Inflammatory macrophage treated with lipopolysaccharide for 4 hours (primary cell): ENCODE results near the gene NKX1-1.

Experiments
- DNase-seq: peaks from one replicate; pipeline ENCODE4 v3.0.0-alpha.2; 2020

Gene NKX1-1

DNA sequence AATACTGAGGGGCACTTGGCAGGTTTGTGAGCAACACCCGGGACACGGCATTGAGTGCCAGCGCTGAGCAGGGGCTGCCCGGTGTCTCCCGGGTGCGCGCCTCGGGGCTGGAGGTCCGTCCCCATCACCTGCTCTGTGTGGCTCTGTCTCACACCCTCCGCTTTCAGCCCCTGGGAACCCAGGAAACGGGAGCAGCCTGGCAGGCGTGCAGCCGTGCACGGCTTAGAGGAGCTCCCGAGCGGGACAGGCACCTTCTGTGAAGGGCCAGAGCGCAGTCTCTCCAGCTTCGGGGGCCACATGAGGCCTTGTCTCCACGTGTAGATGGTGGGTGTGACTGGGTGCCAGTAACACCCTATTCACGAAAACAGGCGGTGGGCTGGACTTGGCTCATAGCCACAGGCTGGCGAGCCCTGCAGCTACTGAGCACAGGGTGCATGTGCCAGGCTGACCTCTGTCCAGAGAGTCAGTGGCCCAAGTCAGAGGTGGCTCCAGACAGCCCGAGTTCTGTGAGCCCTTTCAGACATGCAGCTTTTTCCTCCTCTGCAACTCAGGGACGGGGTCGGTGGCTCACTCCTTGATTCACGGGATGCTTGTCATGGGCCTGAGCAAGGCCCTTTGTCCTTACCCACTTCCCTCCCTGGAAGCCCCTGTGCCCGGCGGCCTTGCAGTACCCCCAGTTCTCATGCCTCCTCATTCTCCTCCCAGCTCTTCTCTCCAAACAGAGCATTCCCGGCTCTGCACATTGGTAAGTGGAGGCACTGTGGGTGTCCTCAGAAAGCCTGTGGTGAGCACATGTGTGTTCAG is 35.7 kb downstream of the NKX1-1 start:
- DNase-seq = no peak

DNA sequence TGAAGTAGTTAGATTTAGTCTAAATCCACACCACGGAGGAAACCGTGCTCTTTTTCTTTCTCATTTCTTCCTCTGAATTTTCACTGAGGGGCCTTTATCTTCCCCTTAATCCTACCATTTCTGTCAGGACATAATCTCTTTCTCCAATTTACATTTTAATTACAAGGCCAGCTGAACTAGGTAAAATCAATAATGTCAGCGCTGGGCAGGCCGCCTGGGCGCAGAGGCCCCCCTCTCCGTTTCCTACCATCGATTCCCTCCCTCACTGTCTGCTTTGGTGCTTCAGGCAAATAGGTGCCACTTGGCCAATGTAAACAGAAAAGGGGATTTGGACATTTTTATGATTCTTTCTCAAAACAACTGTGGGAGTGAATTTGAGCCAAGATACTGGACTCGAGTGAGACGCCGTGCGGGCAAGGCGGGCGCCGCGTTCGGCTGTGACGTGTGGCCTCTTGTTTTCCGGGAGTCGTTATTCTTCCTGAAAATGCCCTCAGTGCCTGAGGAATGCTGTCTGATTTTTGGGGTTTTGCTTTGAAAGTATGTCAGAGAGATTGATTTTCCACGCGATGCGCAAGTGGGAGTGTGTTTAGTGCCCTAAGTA is 36.7 kb downstream of the NKX1-1 start:
- no peak for DNase-seq

DNA sequence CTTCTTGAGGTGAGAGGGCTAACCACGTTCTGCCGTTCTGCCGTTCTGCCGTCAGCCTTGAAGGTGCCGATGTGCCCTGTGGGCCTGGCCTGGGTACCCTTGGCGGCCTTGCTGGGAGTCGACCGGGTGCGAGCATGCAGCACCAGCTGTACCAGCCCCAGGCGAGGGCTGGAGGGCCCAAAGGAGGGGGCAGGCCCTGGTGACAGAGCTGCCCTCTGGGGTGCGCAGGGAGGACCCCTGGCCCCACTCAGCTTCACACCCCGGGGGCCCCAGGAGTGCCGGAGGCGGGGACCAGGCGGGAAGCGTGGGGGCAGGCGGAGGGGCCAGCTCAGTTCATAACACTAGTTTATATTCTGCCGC is 37.2 kb downstream of the NKX1-1 start:
- DNase-seq = no peak

DNA sequence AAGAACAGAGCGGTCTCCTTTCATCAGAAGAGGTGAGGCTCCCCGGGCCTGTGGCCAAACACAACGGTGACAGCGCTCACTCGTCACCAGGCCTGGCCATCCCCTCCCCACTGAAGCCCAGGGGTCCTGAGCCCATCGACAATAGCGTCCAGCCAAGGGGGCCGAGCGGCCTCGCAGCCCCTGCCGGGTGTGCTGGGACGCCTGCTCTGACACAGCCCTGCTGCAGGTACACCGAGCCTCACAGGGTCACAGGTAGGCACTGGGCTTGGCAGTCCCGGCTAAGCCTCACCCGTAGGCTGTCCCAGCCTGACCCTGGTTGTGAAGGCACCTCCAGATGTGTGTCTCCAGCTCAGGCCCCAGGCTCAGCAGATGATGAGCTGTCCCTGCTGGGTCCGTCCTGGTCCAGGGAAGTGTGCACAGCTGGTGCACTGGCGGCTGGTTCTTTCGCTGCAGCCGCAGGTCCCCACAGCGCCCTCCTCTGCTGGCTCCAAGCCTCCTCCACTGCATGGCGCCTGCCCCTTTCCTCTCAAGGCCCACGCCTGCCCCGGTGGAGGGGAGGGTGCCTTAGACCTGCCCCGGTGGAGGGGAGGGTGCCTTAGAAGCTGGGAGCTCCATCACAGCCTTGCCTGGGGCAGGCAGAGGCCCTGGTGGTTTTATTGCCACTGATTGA is 37.7 kb downstream of the NKX1-1 start:
- DNase-seq = no peak

DNA sequence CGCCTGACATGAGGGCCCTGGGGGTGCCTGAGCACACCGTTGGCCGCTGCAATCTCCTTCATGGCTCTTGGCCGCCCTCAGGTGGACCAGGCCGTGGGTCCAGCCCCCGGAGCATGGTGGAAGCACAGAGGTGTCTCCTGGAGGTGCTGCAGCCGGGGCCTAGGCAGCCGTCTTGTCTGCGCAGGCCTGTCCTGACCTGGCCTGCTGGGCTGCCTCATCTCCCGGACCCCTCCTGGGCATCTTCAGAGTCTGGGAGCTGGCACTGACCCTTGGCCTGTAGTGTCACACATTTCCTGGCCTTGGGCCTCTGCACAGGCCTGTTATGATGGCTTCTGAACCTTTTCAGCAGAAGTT is 38.3 kb downstream of the NKX1-1 start:
- no peak for DNase-seq

DNA sequence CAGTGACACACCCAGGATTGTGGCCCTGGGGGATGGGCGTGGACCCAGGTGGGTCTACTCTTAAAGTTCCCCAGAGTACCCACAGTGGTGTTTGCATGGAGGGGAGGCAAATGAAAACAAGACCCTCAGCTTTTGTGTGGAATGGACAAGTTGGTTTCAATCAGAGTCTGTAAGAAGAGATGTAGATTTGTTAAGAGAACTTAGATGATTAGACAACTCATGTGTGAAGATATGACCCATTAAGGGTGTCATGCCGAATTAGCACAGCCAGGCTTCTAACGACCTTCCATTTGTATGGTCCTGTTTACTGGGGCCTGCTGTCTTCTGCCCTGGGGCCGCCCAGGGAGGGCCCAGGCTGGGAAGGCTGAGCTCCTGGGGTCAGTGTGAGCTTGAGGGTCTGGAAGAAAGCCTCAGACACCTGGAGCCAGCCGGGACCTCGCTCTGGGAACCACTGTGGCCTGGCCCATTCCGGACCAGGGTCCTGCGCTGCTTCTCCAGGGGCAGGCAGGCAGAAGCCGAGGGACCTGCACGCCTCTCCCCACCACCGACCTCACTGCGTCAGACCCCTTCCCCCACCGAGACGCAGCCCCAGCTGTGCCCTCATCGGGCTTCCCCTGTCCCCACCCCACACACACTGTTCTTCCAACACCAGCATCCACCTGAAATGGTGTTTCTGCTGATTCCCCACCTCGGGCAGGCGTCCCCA is 38.9 kb downstream of the NKX1-1 start:
- no peak for DNase-seq

DNA sequence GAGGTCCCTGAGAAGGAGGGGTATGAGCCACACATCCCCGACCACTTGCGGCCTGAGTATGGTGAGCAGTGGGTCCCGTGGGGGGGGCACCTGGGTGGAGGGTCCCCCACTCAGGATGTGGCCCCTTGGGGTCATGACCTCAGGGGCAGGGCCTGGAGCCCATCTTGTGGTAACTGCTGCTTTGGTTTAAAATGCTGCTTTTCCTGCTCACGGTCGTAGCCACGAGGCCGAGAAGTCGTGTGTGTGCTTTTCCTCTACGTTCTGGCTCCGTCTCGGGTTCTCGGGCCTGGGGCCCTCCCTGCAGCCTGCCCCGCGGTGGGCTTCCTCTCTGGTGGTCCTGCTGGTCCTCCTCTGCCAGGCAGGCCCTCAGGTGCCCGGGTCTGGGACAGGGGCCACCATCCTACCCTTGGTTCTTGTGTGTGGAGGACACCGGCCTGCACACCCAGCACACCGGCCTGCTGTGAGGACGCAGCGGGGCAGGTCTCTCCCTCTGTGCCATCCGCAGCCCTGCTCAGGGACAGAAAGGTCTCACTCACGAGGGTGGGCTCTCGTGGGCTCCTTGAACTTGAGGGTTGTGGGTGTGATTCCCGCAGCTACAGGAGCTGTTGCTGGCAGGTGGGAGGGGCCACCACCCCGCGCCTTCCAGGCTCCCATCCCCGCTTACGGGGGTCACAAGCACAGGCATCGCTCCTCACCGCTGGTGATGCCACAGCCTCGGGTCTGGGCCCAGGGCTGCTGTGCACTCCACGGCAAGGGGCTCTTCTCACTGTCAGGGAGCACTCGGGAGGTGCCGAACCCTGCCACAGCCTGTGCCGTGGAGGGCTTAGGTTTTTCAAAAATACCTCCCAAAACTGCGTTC is 39.6 kb downstream of the NKX1-1 start:
- no peak for DNase-seq

DNA sequence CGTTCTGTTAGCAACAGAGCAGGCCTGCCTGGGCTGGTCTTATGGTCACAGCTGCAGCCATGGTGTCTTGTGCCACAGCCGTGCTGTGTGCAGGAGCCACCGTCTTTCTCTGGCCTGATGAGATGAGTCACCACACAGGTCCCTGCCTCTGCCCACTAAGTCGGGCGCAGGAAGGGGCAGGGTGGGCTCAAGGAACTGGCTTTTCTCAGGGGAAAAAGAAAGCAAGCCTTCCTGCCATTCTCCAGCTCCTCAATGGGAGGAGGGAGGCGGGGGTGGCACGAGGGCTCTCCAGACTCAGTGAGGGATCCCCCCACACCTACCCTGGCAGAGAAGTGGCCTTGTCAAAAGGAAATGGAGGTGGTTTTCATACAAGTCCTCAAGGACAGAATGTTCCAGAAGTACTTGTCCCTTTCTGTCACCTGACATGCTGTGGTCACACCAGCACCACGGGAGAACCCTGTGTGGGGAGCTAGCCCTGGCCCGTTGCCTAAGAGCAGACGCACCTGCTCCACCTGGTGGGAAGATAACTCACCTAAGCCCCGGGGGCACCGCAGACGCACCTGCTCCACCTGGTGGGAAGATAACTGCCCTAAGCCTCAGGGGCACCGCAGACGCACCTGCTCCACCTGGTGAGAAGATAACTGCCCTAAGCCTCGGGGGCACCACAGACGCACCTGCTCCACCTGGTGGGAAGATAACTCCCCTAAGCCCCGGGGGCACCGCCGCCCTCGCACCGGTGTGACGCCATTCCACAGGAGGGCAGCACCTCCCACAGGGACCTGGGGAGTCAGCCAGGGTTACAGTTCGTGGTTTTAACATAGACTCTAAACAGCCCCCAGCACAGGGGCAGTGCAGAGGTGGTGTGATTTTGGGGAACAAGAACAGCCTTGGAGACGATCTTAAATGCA is 40.7 kb downstream of the NKX1-1 start:
- no peak for DNase-seq

DNA sequence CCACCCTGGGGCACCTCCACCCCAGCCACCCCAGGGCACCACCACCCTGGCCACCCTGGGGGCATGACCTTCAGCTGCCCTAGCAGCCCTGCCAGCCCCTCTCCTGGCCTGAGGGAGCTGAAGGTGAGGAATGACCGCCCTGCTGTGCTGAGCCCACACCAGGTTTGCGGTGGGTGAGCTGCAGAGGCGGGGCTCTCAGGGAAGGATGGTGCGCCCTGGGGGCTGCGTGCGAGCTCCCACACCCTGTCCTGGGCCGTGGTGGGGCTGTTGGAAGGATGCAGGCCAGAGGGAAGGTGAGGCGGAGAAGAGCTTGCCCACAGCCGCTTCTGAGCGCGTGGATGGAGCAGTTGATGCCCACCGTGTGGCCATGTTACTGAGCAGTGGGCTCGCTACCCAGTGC is 41.5 kb downstream of the NKX1-1 start:
- no peak for DNase-seq

DNA sequence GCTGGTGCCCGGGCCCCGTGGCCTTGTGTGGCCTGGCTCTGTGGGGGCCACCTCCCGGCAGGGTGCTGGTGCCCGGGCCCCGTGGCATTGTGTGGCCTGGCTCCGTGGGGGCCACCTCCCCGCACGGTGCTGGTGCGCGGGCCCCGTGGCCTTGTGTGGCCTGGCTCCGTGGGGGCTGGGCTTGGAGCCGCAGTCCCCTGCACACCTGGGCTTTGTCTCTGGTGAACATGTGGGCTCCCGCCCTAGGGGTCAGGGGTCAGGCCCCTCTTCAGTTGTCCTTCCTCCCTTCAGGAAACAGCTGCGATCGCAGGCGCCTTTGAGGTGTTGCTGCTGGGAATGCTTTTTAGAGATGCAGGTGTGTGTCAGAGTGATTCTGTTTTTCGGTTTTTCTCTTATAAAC is 42.0 kb downstream of the NKX1-1 start:
- no peak for DNase-seq

DNA sequence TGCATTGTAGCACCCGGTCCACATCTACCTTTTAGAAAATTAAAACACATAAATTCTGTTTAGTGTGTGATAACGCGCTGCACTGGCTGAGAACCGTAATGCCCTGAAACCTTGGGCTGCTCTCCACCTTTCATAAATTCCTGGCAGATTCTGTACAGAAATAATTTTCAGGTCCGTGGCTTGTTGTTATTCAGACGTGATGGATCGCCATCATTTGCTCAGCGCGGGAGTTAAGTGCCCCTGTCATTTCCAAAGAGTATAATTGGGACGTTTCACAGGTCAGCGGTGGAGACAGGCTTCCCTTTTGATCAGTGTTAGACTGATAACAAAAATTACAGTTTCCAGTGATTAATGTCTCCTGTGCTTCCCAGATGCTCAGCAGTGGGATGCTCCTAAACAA is 42.7 kb downstream of the NKX1-1 start:
- no peak for DNase-seq

DNA sequence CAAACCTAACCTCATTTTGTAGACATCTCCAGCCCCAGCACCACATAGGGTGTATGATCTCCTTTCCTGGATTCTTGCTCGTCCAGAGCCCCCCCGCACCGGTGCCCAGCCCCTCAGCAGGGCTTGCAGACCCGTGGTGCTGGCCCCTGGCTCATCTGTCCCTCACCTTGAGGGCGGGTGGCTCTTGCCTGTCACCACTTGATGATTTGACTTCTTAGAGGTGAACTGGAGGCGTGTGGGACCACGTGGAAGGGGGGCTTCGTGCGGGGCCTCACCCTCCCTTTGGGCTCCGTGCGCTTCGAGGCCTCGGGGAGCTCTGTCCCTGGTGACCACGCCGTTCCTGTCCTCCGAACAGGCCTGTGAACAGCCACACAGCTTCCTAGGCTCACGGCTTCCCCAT is 43.7 kb downstream of the NKX1-1 start:
- no peak for DNase-seq

DNA sequence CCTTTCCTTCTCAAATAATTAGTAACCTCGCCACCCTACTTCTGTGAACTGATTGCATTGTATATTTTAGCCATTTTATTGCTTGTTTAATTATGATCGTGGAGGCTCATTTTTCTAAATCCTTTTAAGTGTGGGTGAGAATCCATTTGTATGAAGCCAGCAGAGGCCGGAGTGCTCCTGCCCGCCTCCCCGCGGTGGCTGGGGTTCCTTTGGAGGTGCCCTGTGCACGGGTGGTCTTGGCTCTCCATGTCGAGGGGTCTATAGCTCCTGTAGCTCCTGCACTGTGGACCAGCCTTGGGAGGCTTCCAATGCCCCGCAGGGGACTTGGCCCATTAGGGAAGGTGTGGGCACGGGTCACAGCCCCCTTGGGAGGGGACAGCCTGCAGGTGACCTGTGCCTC is 44.2 kb downstream of the NKX1-1 start:
- no peak for DNase-seq

DNA sequence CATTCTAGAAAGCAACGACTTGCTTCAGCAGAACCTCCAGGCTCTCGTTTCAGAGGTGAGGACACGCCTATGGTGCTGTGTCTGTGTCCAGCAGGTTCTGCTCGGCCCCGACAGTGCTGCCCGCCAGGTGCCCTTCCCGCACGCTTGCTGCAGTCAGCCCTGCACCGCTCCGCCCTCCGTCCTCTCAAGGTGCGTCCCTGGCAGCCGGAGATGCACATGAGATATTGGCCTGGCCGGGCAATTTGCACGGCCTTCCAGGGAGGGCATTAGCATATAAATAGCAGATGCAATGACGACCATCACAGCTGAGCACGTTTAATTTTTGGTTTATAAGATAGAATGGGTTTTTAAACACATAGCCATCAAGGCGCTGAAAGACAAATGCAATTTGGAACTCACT is 44.8 kb downstream of the NKX1-1 start:
- DNase-seq = no peak

DNA sequence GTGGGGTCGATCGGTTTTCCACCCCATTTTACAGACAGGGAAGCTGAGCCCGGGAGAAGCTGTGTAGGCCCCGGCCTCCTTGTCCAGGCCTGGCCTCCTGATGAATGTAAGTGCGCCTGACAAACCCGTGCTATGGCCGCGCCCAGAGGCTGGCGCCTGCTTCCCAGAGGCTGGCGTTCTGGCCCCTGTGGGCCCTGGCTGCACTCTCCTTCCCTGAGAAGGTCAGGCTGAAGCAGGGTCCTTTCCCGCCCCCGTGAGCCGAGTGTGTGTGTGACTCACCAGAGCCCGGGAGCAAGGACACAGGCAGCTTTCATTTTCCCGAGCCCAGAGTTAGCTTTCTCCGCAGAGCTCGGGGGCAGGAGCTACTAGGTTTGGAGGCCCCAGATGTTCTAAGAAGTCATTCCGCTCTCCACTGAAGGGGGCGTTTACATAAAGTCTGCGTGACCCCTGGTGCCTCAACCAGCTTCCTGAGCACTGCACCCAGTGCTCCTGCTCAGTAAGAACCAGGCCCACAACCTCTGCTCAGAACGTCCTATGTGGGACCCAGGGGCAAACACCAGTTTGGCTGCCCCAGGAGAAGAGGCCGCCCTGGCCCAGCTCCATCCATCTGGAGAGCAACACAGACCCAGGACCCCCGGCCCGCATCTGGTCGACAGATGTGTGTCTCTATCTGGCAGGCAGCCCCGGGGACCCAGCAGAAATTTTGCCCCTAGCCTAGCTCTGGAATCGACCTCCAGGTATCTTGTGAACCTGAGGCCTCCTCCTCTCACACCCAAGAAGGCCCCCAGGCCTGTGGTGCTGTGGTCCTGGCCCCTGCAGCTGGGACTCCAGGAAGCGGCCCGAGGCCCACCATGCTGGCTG is 45.6 kb downstream of the NKX1-1 start:
- DNase-seq = no peak

DNA sequence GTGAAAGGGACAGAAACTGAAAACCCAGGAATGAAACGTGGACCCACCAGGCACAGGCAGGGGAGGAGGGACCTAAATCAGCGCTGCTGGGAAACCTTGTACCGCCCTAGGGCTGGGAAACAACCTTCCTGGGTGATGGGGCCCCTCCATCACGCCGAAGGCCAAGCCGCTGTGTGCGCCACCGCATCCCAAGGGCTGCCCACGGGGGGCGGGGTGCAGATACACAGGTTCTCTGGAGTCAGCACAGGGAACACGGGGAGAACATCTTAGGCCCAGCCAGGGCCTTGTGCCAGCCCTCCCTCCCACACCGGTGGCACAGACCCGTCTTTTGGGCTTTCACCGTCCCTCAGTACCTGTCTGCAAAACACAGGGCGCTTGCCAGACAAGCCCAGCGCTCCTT is 46.3 kb downstream of the NKX1-1 start:
- DNase-seq = no peak

DNA sequence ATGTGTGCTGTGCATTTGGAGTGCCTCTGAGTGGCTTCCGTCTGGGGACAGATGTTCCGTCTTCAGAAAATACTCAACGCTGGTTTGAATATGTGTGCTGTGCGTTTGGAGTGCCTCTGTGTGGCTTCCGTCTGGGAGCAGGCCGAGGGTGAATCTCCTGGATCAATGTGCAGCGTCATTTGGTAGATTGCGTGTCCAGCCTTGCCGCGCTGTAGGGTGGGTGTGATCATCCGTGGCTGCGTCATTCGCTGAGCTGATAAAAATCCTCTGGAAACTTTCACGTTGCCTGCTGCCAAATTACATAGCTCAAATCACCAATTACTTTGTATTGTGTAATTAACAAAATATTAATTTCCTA is 47.1 kb downstream of the NKX1-1 start:
- no peak for DNase-seq

DNA sequence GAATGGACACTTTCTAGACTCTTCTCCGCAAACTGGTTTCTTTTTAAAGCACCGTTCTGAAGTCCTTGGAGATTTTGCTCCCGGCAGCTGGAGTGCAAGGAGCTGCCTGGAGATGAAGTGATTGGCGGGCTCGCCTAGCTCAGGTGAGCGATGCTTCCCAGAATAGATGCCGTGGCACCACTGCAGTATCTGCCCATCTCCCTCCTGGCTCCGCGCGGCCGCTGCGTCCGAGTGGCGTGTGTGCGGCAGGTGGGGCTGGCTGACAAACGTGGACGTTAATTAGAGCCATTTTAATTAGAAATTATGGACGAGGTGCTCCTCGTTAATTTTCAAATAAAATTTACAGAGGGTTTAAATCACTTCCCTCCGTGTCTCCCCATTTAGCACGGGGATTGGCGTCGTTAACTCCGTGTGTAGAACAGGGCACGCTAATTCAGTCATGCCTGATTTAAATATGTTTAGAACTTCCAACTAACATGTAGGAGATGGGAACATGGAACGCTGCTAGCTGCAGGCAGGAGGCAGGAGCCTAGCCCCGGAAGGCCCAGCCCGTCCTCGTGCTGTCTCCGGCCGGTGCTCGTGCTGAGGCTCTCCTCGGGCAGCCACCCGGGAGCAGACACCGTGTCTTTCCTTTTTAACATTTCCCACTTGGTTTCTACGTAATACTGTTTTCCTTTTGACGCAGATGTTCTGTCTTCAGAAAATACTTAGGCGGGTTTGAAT is 47.7 kb downstream of the NKX1-1 start:
- DNase-seq = no peak

DNA sequence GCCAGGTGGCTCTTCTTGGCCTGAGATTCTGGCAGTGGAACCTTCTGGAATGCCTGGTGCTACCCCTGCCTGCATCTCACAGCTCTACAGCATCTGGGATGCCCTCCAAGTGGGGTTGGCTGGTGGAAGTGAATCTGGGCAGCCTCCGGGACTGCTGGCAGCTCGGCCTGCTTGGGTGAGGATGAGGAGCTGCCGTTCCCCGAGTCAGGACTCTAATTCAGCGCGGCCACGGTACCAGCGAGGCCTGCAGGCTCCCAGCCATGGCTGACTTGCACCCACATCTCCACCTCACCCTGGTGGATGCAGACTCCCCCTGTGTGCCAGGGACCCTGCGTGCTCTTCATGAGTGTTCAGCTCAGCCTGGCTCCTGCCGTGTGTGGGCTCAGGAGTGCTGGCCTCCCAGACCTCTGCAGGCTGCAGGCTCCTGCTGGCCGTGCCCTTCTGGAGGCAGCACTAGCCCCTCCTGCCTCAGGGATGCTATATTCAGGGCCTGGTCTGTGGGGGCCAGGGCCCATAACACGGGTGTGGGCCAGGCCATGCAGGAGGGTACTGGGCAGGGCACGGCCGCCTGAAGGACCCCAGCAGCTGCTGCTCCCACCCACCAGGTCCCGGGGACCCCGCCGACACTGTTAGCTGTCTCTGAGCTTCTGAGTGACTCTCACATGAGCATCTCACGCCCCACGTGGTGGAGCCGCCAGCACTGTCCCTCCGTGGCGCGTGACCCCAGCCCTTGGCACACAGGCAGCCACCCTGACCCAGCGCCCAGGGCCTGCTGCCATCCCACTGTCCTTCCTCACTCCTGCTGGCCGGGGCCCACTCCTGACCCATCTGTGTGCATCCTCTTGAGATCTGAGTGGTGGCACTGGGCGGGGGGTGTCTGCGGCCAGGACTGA is 48.6 kb downstream of the NKX1-1 start:
- no peak for DNase-seq
